22Rv1 (cell line): ENCODE results near the gene RNF167.

Experiments used
- CTCF ChIP-seq: fragments of 450-650 bp; IDR thresholded peaks from 2 replicates; pipeline ENCODE4 v1.5.1; 2017; ENCODE audit warnings: mild to moderate bottlenecking
- ZFX ChIP-seq: fragments of 450-650 bp; IDR thresholded peaks from 2 replicates; pipeline ENCODE4 v1.6.1; 2017; ENCODE audit warnings: antibody characterized with exemption, borderline replicate concordance

GRCh38 chr17:4946312-4946976 is 6.4 kb downstream of the RNF167 start:
- TF ChIP-seq CTCF (no peak), ZFX (no peak)
